HepG2 (cell line): ENCODE data around the gene CBX2. TPM values are rescaled to one million over a fixed set of nuclear protein-coding genes. Genes with fewer than 3 reads are reported as not detected.

Experiments used
- IKZF4 ChIP-seq: sonication (generic); formaldehyde crosslinking; IDR thresholded peaks from 2 replicates; pipeline ENCODE4 v1.5.1; 2020; ENCODE audit warnings: borderline replicate concordance, mild to moderate bottlenecking, low read depth, missing genetic modification reagents; ENCODE audit errors: not compliant biosample characterization
- KAT7 ChIP-seq: IDR thresholded peaks from 2 replicates; pipeline ENCODE4 v1.6.1; 2018; ENCODE audit warnings: borderline replicate concordance, missing compliant biosample characterization
- LCORL ChIP-seq, 2 experiments: fragments of 450-650 bp in 1 of 2; sonication (generic) in 1 of 2; formaldehyde crosslinking in 1 of 2; IDR thresholded peaks; 2 replicates each; pipeline versions ENCODE4 v1.5.0 to v1.6.1; 2017 to 2020; ENCODE audit warnings: antibody characterized with exemption in 1 of 2, missing genetic modification reagents in 1 of 2
- PCBP1 ChIP-seq: fragments of 200-400 bp; formaldehyde crosslinking; IDR thresholded peaks from 2 replicates; pipeline ENCODE4 v1.6.1; 2017; ENCODE audit warnings: mild to moderate bottlenecking, low read depth, low read length, borderline replicate concordance
- PHF5A ChIP-seq: IDR thresholded peaks from one replicate; pipeline ENCODE4 v1.6.1; 2018; ENCODE audit warnings: low read depth, missing genetic modification reagents; ENCODE audit not compliant: unreplicated experiment
- PITX1 ChIP-seq: sonication (generic); formaldehyde crosslinking; IDR thresholded peaks from 2 replicates; pipeline ENCODE4 v1.5.1; 2020; ENCODE audit warnings: mild to moderate bottlenecking, missing genetic modification reagents
- SP1 ChIP-seq, 2 experiments: fragments of 450-650 bp in 1 of 2; sonication (generic) in 1 of 2; formaldehyde crosslinking in 1 of 2; IDR thresholded peaks; 2 replicates each; pipeline versions ENCODE4 v1.4.0 to v1.6.1; 2016 to 2020; ENCODE audit warnings: missing genetic modification reagents in 1 of 2
- TMF1 ChIP-seq: sonication (generic); formaldehyde crosslinking; IDR thresholded peaks from 2 replicates; pipeline ENCODE4 v1.8.1; 2022; ENCODE audit warnings: low read depth, missing genetic modification reagents
- ZNF207 ChIP-seq: fragments of 450-650 bp; IDR thresholded peaks from 2 replicates; pipeline ENCODE4 v1.6.1; 2016; ENCODE audit warnings: antibody characterized with exemption, borderline replicate concordance
- ZNF552 ChIP-seq: sonication (generic); formaldehyde crosslinking; IDR thresholded peaks from 2 replicates; pipeline ENCODE4 v1.9.0; 2022; ENCODE audit warnings: missing genetic modification reagents, mild to moderate bottlenecking, borderline replicate concordance
- polyA plus RNA-seq, 8 experiments: library from polyadenylated mRNA; depleted of rRNA in 3 of 8; stranded (reverse) in 7 of 8; unstranded in 1 of 8; fragments of >200 nt; fragmentation: Illumina TruSeq in 4 of 8; extraction: Trizol in 4 of 8; gene quantifications; 2 replicates each; pipeline versions ENCODE4 v1.2.1 to v1.2.3, GENCODE V29; 2011 to 2016; ENCODE audit warnings: low read depth in 4 of 8, missing spikeins in 1 of 8, mixed read lengths in 1 of 8; ENCODE audit not compliant: insufficient read depth in 1 of 8
- total RNA-seq, 5 experiments: library from RNA; depleted of rRNA; stranded (reverse); fragments of >200 nt; fragmentation: Illumina TruSeq; extraction: Trizol; gene quantifications; 2 replicates each; pipeline ENCODE4 v1.2.3, GENCODE V29; 2016; ENCODE audit warnings: low read depth in 1 of 5
- TF ChIP-seq, protein P1 (sequence below): IDR thresholded peaks from 2 replicates; pipeline ENCODE4 v1.6.1; 2018; ENCODE audit warnings: missing genetic modification reagents, mild to moderate bottlenecking, missing compliant biosample characterization
- TF ChIP-seq, protein P2 (sequence below): sonication (generic); formaldehyde crosslinking; IDR thresholded peaks from 2 replicates; pipeline ENCODE4 v1.4.0; 2020; ENCODE audit warnings: missing genetic modification reagents, borderline replicate concordance
- TF ChIP-seq, protein P3 (sequence below): sonication (generic); formaldehyde crosslinking; IDR thresholded peaks from 2 replicates; pipeline ENCODE4 v1.4.0; 2020; ENCODE audit warnings: mild to moderate bottlenecking, missing genetic modification reagents

The CBX2 gene
- total and polyA plus RNA-seq, 2 of the 13 experiments (the other 11 are each of a cell fraction or from before 2014, with no cell fraction given) = 14.5 to 31.1 TPM

DNA sequence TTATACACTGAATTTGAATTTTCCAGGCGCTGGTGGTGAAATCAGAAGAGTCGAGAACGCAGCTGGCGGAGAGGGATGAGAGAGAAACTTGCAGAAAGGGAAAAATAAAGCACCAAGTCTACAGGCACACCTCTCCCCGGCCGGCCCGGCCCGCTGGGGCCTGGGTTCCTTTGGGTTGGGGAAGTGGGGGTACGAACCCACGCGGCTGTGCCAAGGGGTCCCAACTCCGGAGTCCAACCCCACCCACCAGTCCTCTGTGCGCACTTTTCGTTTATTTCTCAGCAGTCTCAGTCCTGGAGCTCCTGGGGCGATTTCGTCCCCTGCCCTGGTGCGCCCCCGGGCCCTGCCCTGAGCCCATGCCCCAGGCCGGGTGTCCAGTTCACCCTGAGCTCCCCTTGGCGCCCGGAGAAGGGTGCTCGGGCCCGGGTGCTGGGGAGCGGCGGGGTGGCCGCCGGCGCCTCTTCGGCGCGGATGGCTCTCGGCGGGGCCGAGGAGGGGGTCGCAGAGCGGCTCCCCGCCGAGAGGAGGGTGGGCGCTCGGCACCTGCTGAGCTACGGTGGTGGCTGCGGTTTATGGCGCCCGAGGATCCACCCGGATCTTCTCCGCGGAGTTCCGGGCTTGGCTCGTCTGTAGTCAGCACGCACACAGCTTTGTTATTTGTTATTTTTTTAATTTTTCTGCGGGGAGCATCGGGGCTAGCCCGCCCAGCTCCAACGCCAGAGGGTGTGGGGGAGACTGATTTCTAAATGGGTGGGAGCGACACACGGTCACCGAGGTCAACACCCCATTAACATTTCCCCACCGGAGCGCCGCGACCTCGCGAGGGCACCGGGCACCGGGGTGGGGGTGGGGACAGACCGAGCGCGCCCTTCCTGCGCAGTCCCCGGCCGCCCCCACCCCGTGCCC is 34.7 kb downstream of the CBX2 start (continued):
- TF ChIP-seq, protein P1, sequence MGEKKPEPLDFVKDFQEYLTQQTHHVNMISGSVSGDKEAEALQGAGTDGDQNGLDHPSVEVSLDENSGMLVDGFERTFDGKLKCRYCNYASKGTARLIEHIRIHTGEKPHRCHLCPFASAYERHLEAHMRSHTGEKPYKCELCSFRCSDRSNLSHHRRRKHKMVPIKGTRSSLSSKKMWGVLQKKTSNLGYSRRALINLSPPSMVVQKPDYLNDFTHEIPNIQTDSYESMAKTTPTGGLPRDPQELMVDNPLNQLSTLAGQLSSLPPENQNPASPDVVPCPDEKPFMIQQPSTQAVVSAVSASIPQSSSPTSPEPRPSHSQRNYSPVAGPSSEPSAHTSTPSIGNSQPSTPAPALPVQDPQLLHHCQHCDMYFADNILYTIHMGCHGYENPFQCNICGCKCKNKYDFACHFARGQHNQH (CRISPR knock-in tag) = no peak
- TF ChIP-seq ZNF207 (no peak), PCBP1 (no peak), TMF1 (no peak), ZNF552 (CRISPR knock-in tag) (no peak), IKZF4 (CRISPR knock-in tag) (peak; percentile 54), LCORL (IDR thresholded peaks at IDR 0.05) (no peak), LCORL (CRISPR knock-in tag; IDR thresholded peaks at IDR 0.05) (no peak), PITX1 (CRISPR knock-in tag) (no peak; the same call in 1 of the 2 replicates), SP1 (IDR thresholded peaks at IDR 0.05) (no peak), SP1 (CRISPR knock-in tag; IDR thresholded peaks at IDR 0.05) (no peak), PHF5A (CRISPR knock-in tag) (no peak), KAT7 (CRISPR knock-in tag) (no peak)
- TF ChIP-seq, protein P2, sequence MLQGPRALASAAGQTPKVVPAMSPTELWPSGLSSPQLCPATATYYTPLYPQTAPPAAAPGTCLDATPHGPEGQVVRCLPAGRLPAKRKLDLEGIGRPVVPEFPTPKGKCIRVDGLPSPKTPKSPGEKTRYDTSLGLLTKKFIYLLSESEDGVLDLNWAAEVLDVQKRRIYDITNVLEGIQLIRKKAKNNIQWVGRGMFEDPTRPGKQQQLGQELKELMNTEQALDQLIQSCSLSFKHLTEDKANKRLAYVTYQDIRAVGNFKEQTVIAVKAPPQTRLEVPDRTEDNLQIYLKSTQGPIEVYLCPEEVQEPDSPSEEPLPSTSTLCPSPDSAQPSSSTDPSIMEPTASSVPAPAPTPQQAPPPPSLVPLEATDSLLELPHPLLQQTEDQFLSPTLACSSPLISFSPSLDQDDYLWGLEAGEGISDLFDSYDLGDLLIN = no peak
- TF ChIP-seq, protein P3, sequence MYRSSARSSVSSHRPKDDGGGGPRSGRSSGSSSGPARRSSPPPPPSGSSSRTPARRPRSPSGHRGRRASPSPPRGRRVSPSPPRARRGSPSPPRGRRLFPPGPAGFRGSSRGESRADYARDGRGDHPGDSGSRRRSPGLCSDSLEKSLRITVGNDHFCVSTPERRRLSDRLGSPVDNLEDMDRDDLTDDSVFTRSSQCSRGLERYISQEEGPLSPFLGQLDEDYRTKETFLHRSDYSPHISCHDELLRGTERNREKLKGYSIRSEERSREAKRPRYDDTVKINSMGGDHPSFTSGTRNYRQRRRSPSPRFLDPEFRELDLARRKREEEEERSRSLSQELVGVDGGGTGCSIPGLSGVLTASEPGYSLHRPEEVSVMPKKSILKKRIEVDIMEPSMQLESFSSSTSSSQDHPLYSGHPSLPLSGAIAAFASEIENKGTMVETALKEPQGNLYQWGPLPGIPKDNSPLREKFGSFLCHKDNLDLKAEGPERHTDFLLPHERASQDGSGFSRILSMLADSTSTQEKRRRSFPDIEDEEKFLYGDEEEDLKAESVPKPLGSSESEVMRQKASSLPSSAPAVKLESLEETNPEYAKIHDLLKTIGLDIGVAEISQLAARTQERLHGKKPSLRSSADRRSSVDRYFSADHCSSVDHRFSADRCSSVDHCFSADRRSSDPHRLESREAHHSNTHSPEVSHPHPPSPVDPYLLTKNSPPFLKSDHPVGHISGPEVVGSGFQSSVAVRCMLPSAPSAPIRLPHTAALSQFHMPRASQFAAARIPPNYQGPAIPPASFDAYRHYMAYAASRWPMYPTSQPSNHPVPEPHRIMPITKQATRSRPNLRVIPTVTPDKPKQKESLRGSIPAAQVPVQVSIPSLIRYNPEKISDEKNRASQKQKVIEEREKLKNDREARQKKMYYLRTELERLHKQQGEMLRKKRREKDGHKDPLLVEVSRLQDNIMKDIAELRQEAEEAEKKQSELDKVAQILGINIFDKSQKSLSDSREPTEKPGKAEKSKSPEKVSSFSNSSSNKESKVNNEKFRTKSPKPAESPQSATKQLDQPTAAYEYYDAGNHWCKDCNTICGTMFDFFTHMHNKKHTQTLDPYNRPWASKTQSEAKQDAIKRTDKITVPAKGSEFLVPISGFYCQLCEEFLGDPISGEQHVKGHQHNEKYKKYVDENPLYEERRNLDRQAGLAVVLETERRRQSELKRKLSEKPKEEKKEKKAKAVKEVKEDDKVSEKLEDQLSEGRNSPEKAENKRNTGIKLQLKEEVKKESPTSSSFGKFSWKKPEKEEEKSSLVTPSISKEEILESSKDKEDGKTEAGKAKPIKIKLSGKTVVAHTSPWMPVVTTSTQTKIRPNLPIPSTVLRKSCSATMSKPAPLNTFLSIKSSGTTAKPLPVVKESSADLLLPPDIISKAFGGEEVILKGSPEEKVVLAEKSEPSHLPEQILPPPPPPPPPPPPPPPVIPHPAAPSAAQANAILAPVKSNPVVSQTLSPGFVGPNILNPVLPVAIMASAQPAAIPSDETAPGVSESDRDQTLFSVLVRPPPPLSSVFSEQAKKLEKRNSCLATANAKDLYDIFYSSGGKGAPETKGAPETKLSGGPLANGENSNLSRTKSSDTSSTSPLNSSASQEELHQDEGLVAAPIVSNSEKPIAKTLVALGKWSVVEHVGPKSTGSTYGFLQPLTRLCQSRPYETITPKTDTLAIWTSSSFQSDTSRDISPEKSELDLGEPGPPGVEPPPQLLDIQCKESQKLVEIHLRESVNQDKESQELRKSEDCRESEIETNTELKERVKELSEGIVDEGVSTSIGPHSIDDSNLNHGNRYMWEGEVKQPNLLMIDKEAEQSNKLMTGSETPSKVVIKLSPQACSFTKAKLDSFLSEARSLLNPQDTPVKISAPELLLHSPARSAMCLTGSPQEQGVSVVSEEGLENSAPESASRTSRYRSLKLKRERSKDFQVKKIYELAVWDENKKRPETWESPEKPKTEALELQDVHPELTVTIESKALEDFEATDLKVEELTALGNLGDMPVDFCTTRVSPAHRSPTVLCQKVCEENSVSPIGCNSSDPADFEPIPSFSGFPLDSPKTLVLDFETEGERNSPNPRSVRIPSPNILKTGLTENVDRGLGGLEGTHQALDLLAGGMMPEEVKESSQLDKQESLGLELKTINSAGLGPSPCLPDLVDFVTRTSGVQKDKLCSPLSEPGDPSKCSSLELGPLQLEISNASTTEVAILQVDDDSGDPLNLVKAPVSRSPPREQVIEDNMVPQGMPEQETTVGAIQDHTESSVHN (CRISPR knock-in tag) = no peak
